Calu3 (cell line): Measurements from ENCODE around the gene IER3. TPM values are rescaled to one million over a fixed set of nuclear protein-coding genes. Genes with fewer than 3 reads are reported as not detected.
A peak's percentile ranks its signal among the peaks of the same experiment; 100 is the strongest.
"Not testable (repeated sequence)": the region's sequence is repeated elsewhere in the genome, so short reads cannot be mapped to it uniquely, and the experiment has no call there.

ENCODE experiments used
- BruUV-seq: library from RNA; stranded (reverse); fragments of 400-500 nt; replicated peaks from 2 replicates; lab custom pipeline; 2021; lab: Mats Ljungman, UMichigan
- CTCF ChIA-PET: fragments of 300-600 bp; sonication (Branson Sonifier 250); formaldehyde crosslinking; loops from one replicate; lab custom pipeline; 2022; ENCODE audit warnings: antibody characterized with exemption; lab: Charles Lee
- DNase-seq: peaks from one replicate; pipeline ENCODE4 v3.0.0; 2022
- H3K27ac Mint-ChIP-seq: one replicate; pipeline ENCODE4 v1.8.0; 2022; ENCODE audit warnings: mixed read lengths; ENCODE audit not compliant: unreplicated experiment
- H3K27me3 Mint-ChIP-seq: one replicate; pipeline ENCODE4 v1.8.0; 2022; ENCODE audit warnings: mixed read lengths; ENCODE audit not compliant: unreplicated experiment
- H3K36me3 Mint-ChIP-seq: one replicate; pipeline ENCODE4 v1.8.0; 2022; ENCODE audit warnings: mild to moderate bottlenecking, moderate library complexity, mixed read lengths; ENCODE audit not compliant: insufficient read depth, unreplicated experiment
- H3K4me1 Mint-ChIP-seq: one replicate; pipeline ENCODE4 v1.8.0; 2022; ENCODE audit warnings: mild to moderate bottlenecking, low read depth, mixed read lengths; ENCODE audit not compliant: unreplicated experiment
- H3K4me3 Mint-ChIP-seq: one replicate; pipeline ENCODE4 v1.8.0; 2022; ENCODE audit warnings: mild to moderate bottlenecking, low read depth, moderate library complexity, mixed read lengths; ENCODE audit not compliant: unreplicated experiment
- H3K9me3 Mint-ChIP-seq: one replicate; pipeline ENCODE4 v1.8.0; 2022; ENCODE audit warnings: low read depth, mixed read lengths; ENCODE audit not compliant: unreplicated experiment
- intact Hi-C: fragments of 100-400 bp; cut with micrococcal nuclease; formaldehyde crosslinking; loops from one replicate; pipeline ENCODE4 v1.10.0; 2022; ENCODE audit not compliant: unreplicated experiment
- total RNA-seq: library from RNA; stranded (reverse); gene quantifications from 2 replicates; pipeline ENCODE4 v1.2.3, GENCODE V29; 2022
- TF ChIP-seq, protein P1 (sequence below): fragments of 200-600 bp; IDR thresholded peaks from one replicate; pipeline ENCODE4 v1.8.0; 2022; ENCODE audit warnings: antibody characterized with exemption; ENCODE audit not compliant: unreplicated experiment

IER3 gene
- total RNA-seq, 1 experiment from 2014 or later, result 458 TPM

- peak overlapping the region; percentile 93 for H3K27ac Mint-ChIP-seq
- H3K36me3 Mint-ChIP-seq, result peaks cover 32% of the 10 kb centered on the region
- TF ChIP-seq, protein P1, sequence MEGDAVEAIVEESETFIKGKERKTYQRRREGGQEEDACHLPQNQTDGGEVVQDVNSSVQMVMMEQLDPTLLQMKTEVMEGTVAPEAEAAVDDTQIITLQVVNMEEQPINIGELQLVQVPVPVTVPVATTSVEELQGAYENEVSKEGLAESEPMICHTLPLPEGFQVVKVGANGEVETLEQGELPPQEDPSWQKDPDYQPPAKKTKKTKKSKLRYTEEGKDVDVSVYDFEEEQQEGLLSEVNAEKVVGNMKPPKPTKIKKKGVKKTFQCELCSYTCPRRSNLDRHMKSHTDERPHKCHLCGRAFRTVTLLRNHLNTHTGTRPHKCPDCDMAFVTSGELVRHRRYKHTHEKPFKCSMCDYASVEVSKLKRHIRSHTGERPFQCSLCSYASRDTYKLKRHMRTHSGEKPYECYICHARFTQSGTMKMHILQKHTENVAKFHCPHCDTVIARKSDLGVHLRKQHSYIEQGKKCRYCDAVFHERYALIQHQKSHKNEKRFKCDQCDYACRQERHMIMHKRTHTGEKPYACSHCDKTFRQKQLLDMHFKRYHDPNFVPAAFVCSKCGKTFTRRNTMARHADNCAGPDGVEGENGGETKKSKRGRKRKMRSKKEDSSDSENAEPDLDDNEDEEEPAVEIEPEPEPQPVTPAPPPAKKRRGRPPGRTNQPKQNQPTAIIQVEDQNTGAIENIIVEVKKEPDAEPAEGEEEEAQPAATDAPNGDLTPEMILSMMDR, result no peak
- H3K27me3 Mint-ChIP-seq, result no peaks in the 10 kb centered on the region
- peaks cover 5% of the 10 kb centered on the region for H3K9me3 Mint-ChIP-seq
- BruUV-seq, result no TSS peak
- peaks cover 76% of the 10 kb centered on the region for H3K4me1 Mint-ChIP-seq
- intact Hi-C loops, result loop anchor here (1.0 kb wide), 1 partner anchor 13 kb away; no protein-coding TSS in a partner anchor
- peak overlapping the region; percentile 53 for H3K4me3 Mint-ChIP-seq
- DNase-seq, result no peak
- CTCF ChIA-PET, result interaction anchor here (0.7 to 2.4 kb wide), 10 partner anchors 9 to 145 kb away, joined by 3 to 16 read pairs (median 7); partner anchors contain the start of genes IER3 and VARS2
Observed at GRCh38 chr6:30768634-30769087, 24.3 kb upstream of the IER3 start.

DNA sequence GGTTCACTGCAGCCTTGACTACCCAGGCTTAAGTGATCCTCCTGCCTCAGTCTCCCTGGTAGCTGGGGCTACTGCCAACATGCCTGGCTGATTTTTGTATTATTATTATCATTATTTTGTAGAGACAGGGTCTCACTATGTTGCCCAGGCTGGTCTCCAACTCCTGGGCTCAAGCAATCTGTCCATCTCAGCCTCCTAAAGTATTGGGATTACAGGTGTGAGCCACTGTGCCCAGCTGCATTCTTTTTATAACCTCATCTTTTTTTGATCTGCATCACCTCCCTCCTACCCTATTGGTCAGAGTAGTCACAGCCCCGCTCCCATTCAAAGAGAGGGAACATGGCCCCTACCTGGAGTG lies 23.6 kb upstream of the IER3 start:
- H3K36me3 Mint-ChIP-seq, result peaks cover 40% of the 10 kb centered on the region
- H3K27me3 Mint-ChIP-seq, result no peaks in the 10 kb centered on the region
- no TSS peak for BruUV-seq
- intact Hi-C loops, result no loop called here
- H3K27ac Mint-ChIP-seq, result peak overlapping the region; percentile 93
- no peak overlapping the region for H3K4me3 Mint-ChIP-seq
- no peak for DNase-seq
- peaks cover 80% of the 10 kb centered on the region for H3K4me1 Mint-ChIP-seq
- H3K9me3 Mint-ChIP-seq, result peaks cover 5% of the 10 kb centered on the region
- CTCF ChIA-PET, result no interaction called here
- TF ChIP-seq, protein P1, result no peak

DNA sequence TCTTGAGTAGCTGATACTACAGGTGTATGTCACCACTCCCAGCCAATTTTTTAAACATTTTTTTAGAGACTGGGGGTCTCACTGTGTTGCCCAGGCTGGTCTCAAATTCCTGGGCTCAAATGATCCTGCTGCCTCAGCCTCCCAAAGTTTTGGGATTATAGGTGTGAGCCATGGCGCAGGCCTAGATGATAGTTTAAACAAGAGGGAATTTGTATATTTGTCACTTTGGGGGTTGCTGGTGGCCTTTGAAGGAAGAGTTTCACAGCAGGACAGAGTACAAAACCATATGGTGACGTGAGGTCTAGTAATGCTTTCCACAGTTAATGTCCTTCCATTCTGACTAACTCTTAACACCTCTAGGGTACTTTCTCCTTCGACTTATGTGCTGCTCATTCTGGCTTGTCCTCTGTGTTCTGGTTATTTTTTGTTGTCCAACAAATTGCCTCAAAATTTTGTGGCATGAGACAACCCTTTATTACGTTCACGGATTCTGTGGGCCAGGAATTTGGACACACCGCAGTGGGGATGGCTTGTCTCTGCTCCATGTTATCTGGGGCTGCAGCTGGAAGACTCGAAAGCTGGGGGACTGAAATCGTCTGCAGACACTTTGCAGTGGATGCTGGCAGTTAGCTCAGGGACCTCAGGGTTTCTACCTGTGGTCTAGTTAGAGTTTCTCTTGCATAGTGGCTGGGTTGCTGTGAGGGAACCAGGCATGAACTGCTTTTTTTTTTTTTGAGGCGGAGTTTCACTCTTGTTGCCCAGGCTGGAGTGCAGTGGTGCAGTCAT lies 23.0 kb upstream of the IER3 start:
- peaks cover 39% of the 10 kb centered on the region for H3K36me3 Mint-ChIP-seq
- intact Hi-C loops, result no loop called here
- CTCF ChIA-PET, result interaction anchor here (1.3 to 1.7 kb wide), 2 partner anchors 15 kb away, joined by 4 to 6 read pairs; no protein-coding TSS in a partner anchor
- peaks cover 5% of the 10 kb centered on the region for H3K9me3 Mint-ChIP-seq
- H3K27me3 Mint-ChIP-seq, result no peaks in the 10 kb centered on the region
- H3K4me3 Mint-ChIP-seq, result no peak overlapping the region
- TF ChIP-seq, protein P1, result no peak
- BruUV-seq, result no TSS peak
- no peak for DNase-seq
- peak overlapping the region; percentile 88 for H3K27ac Mint-ChIP-seq
- H3K4me1 Mint-ChIP-seq, result peaks cover 75% of the 10 kb centered on the region

GRCh38 chr6:30766461-30767157 lies 22.3 kb upstream of the IER3 start:
- DNase-seq, result no peak
- CTCF ChIA-PET, result interaction anchor here (0.9 to 1.7 kb wide), 3 partner anchors 14 to 54 kb away, joined by 3 to 6 read pairs (median 4); no protein-coding TSS in a partner anchor
- BruUV-seq, result no TSS peak
- H3K9me3 Mint-ChIP-seq, result peaks cover 5% of the 10 kb centered on the region
- peaks cover 31% of the 10 kb centered on the region for H3K36me3 Mint-ChIP-seq
- TF ChIP-seq, protein P1, result no peak
- intact Hi-C loops, result no loop called here
- H3K4me3 Mint-ChIP-seq, result no peak overlapping the region
- peak overlapping the region; percentile 88 for H3K27ac Mint-ChIP-seq
- peaks cover 70% of the 10 kb centered on the region for H3K4me1 Mint-ChIP-seq
- no peaks in the 10 kb centered on the region for H3K27me3 Mint-ChIP-seq

DNA sequence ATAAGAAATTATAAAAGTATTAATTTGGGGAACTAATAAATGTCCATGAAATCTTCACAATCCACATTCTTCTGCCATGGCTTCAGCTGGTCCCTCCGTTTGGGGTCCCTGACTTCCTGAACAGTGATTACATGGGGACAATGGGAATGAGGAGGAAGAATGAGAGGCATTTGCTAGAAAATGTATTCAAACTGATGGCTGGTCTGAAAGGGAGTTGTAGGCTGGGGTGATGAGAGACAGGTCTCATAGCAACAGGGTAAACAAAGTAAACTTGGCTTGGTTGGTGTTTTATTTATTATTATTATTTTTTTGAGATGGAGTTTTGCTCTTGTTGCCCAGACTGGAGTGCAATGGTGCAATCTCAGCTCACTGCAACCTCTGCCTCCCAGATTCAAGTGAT lies 21.1 kb upstream of the IER3 start:
- DNase-seq, H3K9me3 Mint-ChIP-seq, H3K4me3 Mint-ChIP-seq, H3K27me3 Mint-ChIP-seq, BruUV-seq: not testable (repeated sequence)
- Mint-ChIP-seq H3K4me1 (peaks cover 62% of the 10 kb centered on the region), H3K36me3 (peaks cover 31% of the 10 kb centered on the region), H3K27ac (peak overlapping the region; percentile 88)
- CTCF ChIA-PET, result interaction anchor here (1.7 kb wide), 1 partner anchor 13 kb away, joined by 6 read pairs; no protein-coding TSS in a partner anchor
- intact Hi-C loops, result loop anchor here (2.0 kb wide), 1 partner anchor 17 kb away; no protein-coding TSS in a partner anchor

DNA sequence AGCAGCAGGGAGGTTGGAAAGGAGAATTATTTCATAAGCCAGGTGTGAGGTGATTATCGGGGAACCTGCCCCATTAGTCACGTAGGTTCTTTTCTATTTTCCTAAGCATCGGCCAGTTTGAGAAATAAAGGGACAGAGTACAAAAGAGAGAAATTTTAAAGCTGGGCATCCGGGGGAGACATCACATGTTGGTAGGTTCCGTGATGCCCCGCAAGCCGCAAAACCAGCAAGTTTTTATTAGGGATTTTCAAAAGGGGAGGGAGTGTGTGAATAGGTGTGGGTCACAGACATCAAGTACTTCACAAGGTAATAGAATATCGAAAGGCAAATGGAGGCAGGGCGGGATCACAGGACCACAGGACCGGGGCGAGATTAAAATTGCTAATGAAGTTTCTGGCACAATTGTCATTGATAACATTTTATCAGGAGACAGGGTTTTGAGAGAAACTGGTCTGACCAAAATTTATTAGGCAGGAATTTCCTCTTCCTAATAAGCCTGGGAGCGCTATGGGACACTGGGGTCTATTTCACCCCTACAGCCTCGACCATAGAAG lies 20.2 kb upstream of the IER3 start:
- not testable (repeated sequence) for H3K9me3 Mint-ChIP-seq, DNase-seq, BruUV-seq, H3K27me3 Mint-ChIP-seq
- Mint-ChIP-seq H3K36me3 (peaks cover 24% of the 10 kb centered on the region), H3K27ac (peak overlapping the region; percentile 88), H3K4me1 (peaks cover 55% of the 10 kb centered on the region), H3K4me3 (peak overlapping the region; percentile 27)
- intact Hi-C loops, result loop anchor here (1.0 to 2.0 kb wide), 3 partner anchors 16 to 22 kb away; partner anchors contain the start of gene FLOT1
- CTCF ChIA-PET, result interaction anchor here (0.7 to 2.3 kb wide), 12 partner anchors 13 to 149 kb away, joined by 3 to 36 read pairs (median 4); partner anchors contain the start of gene VARS2
